ENCODE results near the gene MED14.
"Not testable (repeated sequence)": the region's sequence is repeated elsewhere in the genome, so short reads cannot be mapped to it uniquely, and the experiment has no call there.

The MED14 gene

GRCh38 chrX:40735325-40736169, at the start of gene MED14:
Gene MED14 (minus strand): TSS chrX:40735542. CDS start chrX:40735412, 130 bp downstream.
- DNase-seq = peak; percentile 66

DNA sequence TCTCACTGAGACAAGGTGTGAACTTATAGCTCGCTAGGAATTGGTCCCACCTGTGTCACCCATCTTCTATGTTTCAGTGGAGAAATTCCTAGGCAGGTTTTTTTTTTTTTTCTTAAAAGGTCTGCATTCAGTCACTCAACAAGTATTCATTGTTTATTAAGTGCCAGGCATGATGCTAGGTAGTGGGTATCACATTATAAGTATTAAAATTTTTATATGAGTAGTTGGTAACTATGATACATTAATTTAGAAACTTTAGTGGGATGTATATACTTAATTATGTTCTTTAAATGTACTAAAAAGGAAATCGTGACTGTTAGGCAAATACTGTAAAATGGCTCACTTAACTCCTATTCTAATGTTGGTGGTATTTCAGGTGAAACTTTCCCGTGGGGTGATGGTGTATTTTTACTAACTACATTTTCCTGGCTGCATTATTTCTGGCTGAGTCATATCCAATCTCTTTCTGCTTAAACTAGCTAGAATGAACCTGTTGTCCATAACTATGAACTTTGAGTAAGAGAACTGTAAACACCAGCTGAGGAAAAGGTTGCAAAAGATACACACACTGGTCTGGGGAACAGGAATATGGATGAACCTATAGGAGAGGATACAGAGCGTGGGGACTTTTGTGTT, 49.3 kb upstream of the MED14 start:
- no peak for DNase-seq

DNA sequence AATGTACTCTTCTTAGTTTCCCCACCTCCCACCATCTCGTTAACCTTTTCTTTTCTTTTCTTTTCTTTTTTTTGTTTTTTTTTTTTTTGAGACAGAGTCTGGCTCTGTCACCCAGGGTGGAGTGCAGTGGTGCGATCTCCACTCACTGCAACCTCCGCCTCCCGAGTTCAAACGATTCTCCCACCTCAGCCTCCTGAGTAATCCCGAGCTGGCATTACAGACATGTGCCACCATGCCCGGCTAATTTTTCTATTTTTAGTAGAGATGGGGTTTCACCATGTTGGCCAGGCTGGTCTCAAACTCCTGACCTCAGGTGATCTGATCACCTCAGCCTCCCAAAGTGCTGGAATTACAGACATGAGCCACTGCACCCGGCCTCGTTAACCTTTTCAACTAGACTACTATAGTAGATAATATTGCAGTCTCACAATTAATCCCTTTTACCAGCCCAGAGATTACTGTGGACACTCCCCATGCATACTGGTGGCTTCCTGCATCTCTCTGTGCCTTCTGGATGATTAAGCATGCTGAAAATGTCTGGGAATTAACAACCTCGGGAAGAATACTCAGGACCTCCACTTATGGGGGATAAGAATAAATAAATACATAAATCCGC, 47.4 kb upstream of the MED14 start:
- not testable (repeated sequence) for DNase-seq

DNA sequence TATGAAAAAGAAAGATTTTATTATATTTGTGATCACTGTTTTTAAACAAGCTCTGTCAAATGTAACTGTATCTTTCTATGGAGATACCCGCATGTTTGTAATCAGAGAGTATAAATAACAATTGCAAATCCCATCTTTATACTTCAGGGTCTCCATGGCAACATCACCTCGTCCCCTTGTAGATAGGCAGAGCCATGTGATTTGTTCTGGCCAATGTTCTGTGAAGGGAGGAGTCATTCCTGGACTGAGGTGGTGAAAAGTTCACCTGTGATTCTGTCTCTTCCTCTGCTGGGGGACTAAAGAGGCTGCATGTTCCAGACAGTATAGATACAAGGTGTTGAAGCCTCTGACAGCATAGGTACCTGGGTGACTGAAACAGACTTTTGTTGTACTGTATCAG, 45.6 kb upstream of the MED14 start:
- DNase-seq = no peak

- no peak for DNase-seq
Observed at GRCh38 chrX:40780082-40780481, 44.7 kb upstream of the MED14 start.

DNA sequence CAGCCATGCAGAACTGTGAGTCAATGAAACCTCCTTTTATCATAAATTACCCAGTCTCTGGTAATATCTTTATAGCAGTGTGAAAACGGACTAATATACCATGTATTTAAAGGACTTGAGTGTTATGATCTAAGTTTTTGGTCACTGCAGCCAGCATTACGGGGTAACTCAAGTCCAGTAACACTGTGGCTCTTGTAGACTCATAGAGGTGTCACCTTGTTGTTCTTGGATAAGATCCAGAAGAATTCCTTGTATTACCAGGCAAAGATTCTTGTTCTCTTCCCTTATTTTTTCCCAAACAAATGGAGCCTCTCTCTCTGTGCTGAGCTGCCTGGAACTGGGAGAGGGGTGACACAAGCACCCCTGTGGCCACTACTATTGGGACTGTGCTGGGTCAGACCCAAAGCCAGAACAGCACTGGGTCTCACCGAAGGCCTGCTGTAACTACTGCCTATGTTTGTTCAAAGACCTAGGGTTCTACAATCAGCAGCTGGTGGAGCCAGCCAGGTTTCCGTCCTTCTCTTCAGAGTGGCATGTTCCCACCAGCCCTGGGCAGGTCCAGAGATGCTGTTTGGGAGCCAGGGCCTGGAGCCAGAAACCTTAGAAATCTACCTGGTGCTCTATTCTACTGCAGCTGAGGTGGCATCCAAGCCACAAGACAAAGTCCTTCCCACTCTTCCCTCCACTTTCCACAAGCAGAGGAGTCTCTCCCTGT, 43.7 kb upstream of the MED14 start:
- DNase-seq = no peak

- no peak for DNase-seq
Observed at GRCh38 chrX:40773809-40774208, 38.5 kb upstream of the MED14 start.

DNA sequence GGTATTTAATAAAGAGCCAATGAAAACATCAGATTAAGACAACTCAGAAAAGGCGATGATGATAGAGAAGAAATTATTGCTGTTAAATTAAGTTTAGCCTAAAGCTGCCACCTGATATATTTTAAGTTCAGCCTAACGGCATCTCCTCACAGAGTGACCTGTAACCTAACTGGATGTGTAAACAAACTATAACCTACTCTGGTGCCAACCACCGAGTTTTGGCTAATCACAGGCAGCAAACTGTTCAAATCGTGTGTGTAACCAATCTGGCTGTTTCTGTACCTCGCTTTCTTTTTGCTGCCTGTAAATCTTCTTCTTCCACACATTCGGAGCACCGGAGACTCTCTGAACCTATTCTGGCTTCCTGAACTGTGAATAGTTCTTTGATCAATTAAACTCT, 37.8 kb upstream of the MED14 start:
- no peak for DNase-seq

GRCh38 chrX:40772290-40772689, 36.9 kb upstream of the MED14 start:
- DNase-seq = no peak

GRCh38 chrX:40761762-40762161, 26.4 kb upstream of the MED14 start:
- DNase-seq = no peak

DNA sequence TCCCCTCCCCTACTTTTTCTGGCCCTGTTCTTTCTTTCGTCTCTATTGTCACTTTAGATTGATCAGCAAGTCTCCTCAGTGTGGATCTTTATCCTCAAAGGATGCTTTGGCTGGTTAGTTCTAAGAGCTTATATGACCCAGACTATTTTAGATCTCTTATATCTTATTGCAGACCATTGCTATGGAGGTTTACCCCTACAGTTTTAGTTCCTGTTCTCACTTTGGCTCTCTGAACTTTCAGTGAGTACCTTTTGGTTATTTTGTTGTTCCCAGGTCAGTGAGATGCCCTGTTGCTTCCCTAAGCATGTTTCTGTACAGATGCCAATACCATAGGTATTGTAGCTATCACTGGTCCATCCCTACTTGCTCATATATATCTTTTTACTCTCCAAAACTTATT, 24.0 kb upstream of the MED14 start:
- no peak for DNase-seq

DNA sequence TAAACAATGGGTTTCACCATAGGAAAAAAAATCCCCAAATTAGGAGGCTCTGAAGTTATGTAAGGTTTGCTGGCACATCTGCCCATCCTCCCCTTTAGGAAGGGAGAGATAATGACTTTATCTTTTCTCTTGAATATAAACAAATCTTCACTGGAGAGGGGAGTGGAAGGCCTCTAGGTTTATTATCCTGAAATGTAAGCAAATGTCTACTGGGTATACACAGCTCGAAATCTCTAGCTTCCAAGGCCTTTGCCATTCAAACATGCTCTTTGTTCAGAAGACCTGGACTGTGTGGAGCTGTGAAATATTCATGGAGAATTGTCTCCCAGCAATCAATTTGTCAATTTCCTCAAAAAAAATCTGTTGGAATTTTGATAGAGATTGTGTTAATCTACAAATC, 21.7 kb upstream of the MED14 start:
- DNase-seq = no peak

- DNase-seq = no peak
Observed at GRCh38 chrX:40755291-40756249, 20.2 kb upstream of the MED14 start.

- no peak for DNase-seq
Observed at GRCh38 chrX:40749681-40750494, 14.5 kb upstream of the MED14 start.

DNA sequence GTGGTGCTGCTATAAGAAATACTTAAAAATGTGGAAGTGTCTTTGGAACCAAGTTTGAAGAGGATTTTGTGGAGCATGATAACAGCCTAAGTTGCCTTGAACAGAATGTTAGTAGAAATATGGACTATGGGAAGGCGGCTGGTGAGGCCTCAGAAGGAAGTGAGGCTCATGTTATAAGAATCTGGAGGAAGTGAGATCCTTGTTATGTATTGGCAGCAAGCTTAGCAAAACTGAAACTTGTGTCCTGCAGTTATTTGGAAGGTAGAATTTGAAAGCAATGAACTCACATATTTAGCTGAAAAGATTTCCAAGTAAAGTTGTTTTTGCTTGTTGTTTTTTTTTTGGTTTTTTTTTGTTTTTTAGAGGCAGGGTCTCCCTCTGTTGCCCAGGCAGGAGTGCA, 13.6 kb upstream of the MED14 start:
- DNase-seq = no peak

- no peak for DNase-seq
Observed at GRCh38 chrX:40746521-40746920, 11.2 kb upstream of the MED14 start.

- no peak for DNase-seq
Observed at GRCh38 chrX:40736170-40736505, 796 bp upstream of the MED14 start.

DNA sequence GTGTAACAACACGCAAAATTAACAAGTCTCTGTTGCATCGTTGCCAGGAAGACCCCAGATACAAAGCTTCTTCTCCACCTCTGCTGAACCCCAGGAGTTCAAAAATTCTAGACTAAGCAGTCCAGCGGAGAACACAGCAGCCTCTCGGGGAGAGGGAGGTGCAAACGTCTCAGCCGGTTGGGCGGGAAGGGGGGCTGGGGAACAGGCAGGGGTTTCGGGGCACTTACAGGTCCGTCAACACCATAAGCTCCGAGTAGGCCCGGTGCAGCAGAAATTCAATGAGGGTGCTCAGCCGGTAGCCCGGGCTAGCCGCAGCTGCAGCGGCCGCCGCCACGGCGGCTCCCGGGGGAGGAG, 394 bp downstream of the MED14 start:
- peak; percentile 2 for DNase-seq

DNA sequence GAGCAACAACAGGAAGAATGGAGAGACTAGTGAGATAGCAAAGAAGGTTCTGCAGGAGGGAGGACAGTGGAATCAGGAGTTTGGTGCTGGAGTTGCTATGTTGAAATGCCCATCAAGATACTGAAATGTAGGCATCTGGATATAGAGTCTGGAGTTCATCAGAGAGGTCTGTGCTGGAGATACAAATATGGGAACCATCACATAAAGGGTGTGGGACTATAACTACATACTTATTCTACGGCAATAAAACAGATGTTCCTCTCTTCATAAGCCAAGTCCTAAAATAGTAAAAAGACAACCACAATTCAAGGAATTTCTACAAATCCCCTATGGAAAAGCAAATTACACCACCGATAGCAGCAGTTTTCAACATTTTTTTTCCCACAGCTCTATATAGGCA, 1.6 kb downstream of the MED14 start:
- no peak for DNase-seq

GRCh38 chrX:40732499-40732898, 2.8 kb downstream of the MED14 start:
- DNase-seq = not testable (repeated sequence)
